Gastroesophageal sphincter (tissue), 4 donors: Measurements from ENCODE around the gene TMEM181. TPM values are rescaled to one million over a fixed set of nuclear protein-coding genes. Genes with fewer than 3 reads are reported as not detected.

Experiments
- ATAC-seq: fragments of 150-250 bp; one replicate; pipeline ENCODE4 v1.9.1; 2016; ENCODE audit warnings: mild to moderate bottlenecking, moderate library complexity
- H3K27ac ChIP-seq, 4 donors: fragments of 200-600 bp; sonication (generic) in 3 of 4; 1 replicate in 3 of 4; 2 replicates in 1 of 4; pipeline ENCODE4 v1.5.1; 2016 to 2019
- H3K27me3 ChIP-seq: fragments of 200-600 bp; sonication (generic); one replicate; pipeline ENCODE4 v1.5.1; 2019
- H3K36me3 ChIP-seq, 2 donors: fragments of 200-600 bp; sonication (generic); one replicate each; pipeline ENCODE4 v1.5.1; 2019; ENCODE audit warnings: control low read depth in 1 of 2
- H3K4me1 ChIP-seq, 3 donors: fragments of 200-600 bp; sonication (generic); 1 replicate in 2 of 3; 2 replicates in 1 of 3; pipeline ENCODE4 v1.5.1; 2016 to 2019; ENCODE audit warnings: control low read depth in 2 of 3
- H3K4me3 ChIP-seq, 2 donors: fragments of 200-600 bp; sonication (generic); one replicate each; pipeline ENCODE4 v1.5.1; 2019; ENCODE audit warnings: mild to moderate bottlenecking in 1 of 2, moderate library complexity in 1 of 2
- H3K9me3 ChIP-seq, 3 donors: fragments of 200-600 bp; sonication (generic); one replicate each; pipeline ENCODE4 v1.5.1; 2017 to 2019; ENCODE audit warnings: control low read depth in 2 of 3
- CTCF ChIP-seq, 4 experiments: fragments of 200-600 bp in 2 of 4; fragments of 450-650 bp in 2 of 4; sonication (generic) in 1 of 4; IDR thresholded peaks; one replicate each; pipeline ENCODE4 v1.5.1; 2017 to 2019; ENCODE audit warnings: antibody characterized with exemption in 4 of 4, mild to moderate bottlenecking in 2 of 4, moderate library complexity in 2 of 4
- EP300 ChIP-seq: sonication (generic); formaldehyde crosslinking; IDR thresholded peaks from one replicate; pipeline ENCODE4 v1.6.1; 2017; ENCODE audit warnings: antibody characterized with exemption, mild to moderate bottlenecking
- POLR2A ChIP-seq, 2 donors: fragments of 450-650 bp; IDR thresholded peaks; one replicate each; pipeline ENCODE4 v1.6.1; 2017; ENCODE audit warnings: antibody characterized with exemption in 2 of 2, mild to moderate bottlenecking in 2 of 2, moderate library complexity in 1 of 2
- POLR2AphosphoS5 ChIP-seq: sonication (generic); formaldehyde crosslinking; IDR thresholded peaks from one replicate; pipeline ENCODE4 v1.6.1; 2017; ENCODE audit warnings: antibody characterized with exemption
- WGBS, 2 donors: methylation state at CpG; one replicate each; pipeline ENCODE4 v1.1.5; 2018; ENCODE audit warnings: low coverage in 1 of 2; 5-methylcytosine and 5-hydroxymethylcytosine counted together
- total RNA-seq, 4 donors: library from RNA; depleted of rRNA; stranded (reverse); fragments of >200 nt; gene quantifications; one replicate each; pipeline ENCODE4 v1.1.0, GENCODE V29; 2016

TMEM181 gene
- total RNA-seq, 4 donors from 2014 or later: 26.8 to 38.3 (median 29.3) TPM

GRCh38 chr6:158539881-158540280, 20.0 kb upstream of the TMEM181 start:
- Histone ChIP-seq H3K9me3 (no peaks in the 10 kb centered on the region), H3K4me3 (no peak overlapping the region), H3K27ac (no peak overlapping the region), H3K4me1 (peaks cover 0 to 23% (median 10%) of the 10 kb centered on the region in 3 donors), H3K36me3 (no peaks in the 10 kb centered on the region), H3K27me3 (peaks cover 49% of the 10 kb centered on the region)
- no peak for TF ChIP-seq POLR2AphosphoS5
- TF ChIP-seq CTCF (IDR thresholded peaks at IDR 0.05): no peak
- TF ChIP-seq POLR2A (IDR thresholded peaks at IDR 0.05): no peak
- no peak for TF ChIP-seq EP300
- 83 to 93% methylated on average over 6 of the region's 6 CpGs for WGBS, 2 donors
- ATAC-seq: no peak

- Histone ChIP-seq H3K27me3 (peaks cover 34% of the 10 kb centered on the region), H3K4me3 (no peak overlapping the region), H3K9me3 (no peaks in the 10 kb centered on the region), H3K36me3 (no peaks in the 10 kb centered on the region), H3K4me1 (no peaks in the 10 kb centered on the region), H3K27ac (no peak overlapping the region)
- no peak for ATAC-seq
- 43 to 59% methylated on average over 5 to 10 of the region's 12 CpGs for WGBS, 2 donors
- TF ChIP-seq CTCF (IDR thresholded peaks at IDR 0.05) (no peak), EP300 (no peak), POLR2AphosphoS5 (no peak), POLR2A (IDR thresholded peaks at IDR 0.05) (no peak)
These were observed 16.2 kb upstream of the TMEM181 start for GRCh38 chr6:158543606-158544185.

DNA sequence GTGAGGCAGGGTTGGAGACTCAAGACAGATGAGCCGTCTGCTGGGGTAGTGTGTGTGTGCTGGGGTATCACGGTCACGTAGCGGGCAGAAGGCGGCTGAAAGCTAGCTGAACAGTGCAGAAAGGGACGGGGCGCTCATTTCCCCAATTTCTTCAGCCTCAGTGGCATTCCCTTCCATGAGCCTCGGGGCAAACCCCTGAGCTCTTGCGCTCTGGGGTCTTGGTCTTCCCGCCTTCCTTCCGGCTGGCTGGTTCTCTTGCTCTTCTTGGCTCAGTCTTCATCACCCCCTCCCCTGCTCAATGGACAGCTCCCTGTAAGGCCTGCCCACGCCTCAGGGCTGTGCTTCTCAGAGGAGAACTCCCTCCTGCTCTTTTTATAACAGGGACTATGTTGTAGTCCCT, 15.5 kb upstream of the TMEM181 start:
- ATAC-seq: no peak
- H3K4me3 ChIP-seq: no peak overlapping the region
- H3K9me3 ChIP-seq: no peaks in the 10 kb centered on the region
- H3K27me3 ChIP-seq: peaks cover 30% of the 10 kb centered on the region
- H3K36me3 ChIP-seq: no peaks in the 10 kb centered on the region
- H3K4me1 ChIP-seq: no peaks in the 10 kb centered on the region
- no peak overlapping the region for H3K27ac ChIP-seq
- TF ChIP-seq EP300 (no peak), CTCF (IDR thresholded peaks at IDR 0.05) (no peak), POLR2AphosphoS5 (no peak), POLR2A (IDR thresholded peaks at IDR 0.05) (no peak)
- WGBS, 2 donors: 82 to 92% methylated on average over 11 of the region's 12 CpGs

DNA sequence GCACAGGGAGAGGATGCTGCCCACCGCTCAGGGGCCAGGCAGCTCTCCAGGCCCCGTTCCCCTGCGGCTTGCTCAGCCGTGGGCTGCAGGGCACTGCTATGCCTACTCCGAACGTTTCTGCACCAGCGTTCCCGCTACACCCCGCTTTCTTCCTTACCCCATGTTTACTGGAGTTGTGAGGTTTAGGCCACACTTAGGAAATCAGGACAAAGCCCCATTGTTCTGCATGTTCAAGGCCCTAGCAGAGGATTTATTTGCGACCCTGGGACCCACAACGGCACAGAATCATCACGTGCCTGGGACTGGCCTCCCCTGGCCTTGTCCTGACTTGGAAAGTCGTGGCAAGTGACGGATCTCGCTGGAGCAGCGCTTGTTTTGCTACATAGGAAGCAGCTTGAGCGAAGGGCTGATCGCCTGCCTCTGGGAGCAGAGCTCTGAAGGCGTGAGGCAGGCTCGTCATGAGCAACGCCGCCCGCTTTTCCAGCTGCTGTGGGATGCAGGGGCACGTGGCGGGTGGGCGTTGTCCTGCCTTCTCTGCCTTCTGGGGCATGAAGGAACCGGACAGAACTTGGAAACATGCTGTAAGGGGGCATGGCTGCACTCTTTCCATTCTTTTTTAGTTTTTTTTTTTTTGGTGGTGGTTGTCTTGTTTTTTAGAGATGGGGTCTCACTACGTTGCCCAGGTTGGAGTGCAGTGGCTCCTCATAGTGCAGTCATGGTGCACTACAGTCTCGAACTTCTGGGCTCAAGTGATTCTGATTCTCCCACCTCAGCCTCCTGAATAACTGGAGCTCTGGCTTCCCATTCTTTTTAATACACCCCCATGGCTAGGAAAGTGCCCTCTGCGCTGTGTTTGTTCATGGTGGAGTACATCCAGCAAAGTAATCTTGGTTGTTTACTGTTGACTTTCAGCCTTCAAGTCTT, 14.6 kb upstream of the TMEM181 start:
- Histone ChIP-seq H3K4me3 (no peak overlapping the region), H3K9me3 (no peaks in the 10 kb centered on the region), H3K4me1 (no peaks in the 10 kb centered on the region), H3K27me3 (peaks cover 29% of the 10 kb centered on the region), H3K27ac (no peak overlapping the region), H3K36me3 (no peaks in the 10 kb centered on the region)
- ATAC-seq: no peak
- TF ChIP-seq CTCF (IDR thresholded peaks at IDR 0.05) (no peak), POLR2AphosphoS5 (no peak), EP300 (no peak), POLR2A (IDR thresholded peaks at IDR 0.05) (no peak)
- 74 to 90% methylated on average over 4 to 20 of the region's 30 CpGs for WGBS, 2 donors
